Measurements from ENCODE around the gene MACROD2.

Gene MACROD2

DNA sequence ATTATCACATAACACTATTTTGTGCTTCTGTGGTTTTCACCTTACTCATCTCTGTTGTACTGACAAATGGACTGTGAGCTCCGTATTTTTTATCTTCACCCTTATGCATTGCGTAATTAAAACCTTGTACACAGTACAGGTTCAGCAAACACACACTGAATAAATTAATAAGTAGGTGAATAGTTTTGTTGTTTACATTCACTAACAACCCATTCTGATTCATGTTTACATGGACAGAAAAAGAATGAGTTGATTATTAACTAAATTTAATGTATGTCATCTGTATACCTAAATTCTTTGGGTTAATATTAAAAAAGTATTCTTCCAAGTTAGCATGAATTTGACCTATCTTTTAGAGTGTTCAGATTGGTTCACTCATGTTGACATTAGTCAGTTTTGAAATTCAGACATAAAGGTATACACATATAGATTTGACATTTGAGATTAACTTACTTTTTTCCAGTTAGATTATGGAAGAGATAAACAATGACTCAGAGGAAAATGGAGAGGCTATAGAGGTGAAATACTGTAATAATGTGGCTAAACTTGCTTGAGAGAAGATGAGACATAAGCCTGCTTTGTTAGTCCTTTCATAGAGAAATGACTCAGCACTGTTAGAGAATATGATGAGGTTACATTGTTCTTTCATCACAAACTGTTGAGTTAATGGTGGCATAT is 883.8 kb downstream of the MACROD2 start:
- Histone ChIP-seq H3K4me1 (no peaks in the 10 kb centered on the region), H3K9me3 (no peaks in the 10 kb centered on the region), H3K27me3 (ENCODE audit: low read depth) (no peaks in the 10 kb centered on the region), H3K36me3 (replicated peaks) (no peaks in the 10 kb centered on the region), H3K4me3 (no peak overlapping the region)
- in situ Hi-C loops (cut with MboI; ENCODE audit: low sequenced_read_pairs): no loop called here
- DNase-seq (ENCODE audit: low spot score in 2 of 2): no peak

- no peak overlapping the region for H3K4me3 ChIP-seq
- no peaks in the 10 kb centered on the region for H3K36me3 ChIP-seq (replicated peaks)
- no peak for DNase-seq (ENCODE audit: low spot score in 2 of 2)
- in situ Hi-C loops (cut with MboI; ENCODE audit: low sequenced_read_pairs): no loop called here
- H3K27me3 ChIP-seq (ENCODE audit: low read depth): no peaks in the 10 kb centered on the region
- no peaks in the 10 kb centered on the region for H3K9me3 ChIP-seq
- H3K4me1 ChIP-seq: no peaks in the 10 kb centered on the region
Measured at GRCh38 chr20:14879839-14880238, 884.5 kb downstream of the MACROD2 start.

DNA sequence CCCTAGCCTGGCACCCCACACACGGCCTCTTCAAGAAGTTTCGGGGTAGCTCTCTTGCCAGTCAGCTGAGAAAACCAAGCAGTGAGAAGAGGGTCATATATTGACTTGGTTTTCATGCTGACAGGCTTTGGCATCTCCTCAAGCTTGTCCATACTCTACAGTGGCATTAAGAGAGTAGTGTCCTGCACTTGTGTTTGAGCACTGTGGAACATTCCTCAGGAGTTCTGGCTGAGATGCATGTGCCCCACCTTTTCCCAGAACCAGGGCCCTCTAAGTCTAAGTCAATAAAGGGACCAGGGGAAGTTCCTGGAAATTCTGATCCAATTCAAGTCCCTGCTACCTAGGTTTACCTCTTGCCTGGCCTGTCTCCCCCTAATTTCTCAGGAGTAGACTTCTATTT is 886.2 kb downstream of the MACROD2 start:
- H3K9me3 ChIP-seq: no peaks in the 10 kb centered on the region
- no peaks in the 10 kb centered on the region for H3K36me3 ChIP-seq (replicated peaks)
- no peaks in the 10 kb centered on the region for H3K27me3 ChIP-seq (ENCODE audit: low read depth)
- in situ Hi-C loops (cut with MboI; ENCODE audit: low sequenced_read_pairs): no loop called here
- no peak overlapping the region for H3K4me3 ChIP-seq
- DNase-seq (ENCODE audit: low spot score in 2 of 2): no peak
- no peaks in the 10 kb centered on the region for H3K4me1 ChIP-seq

DNA sequence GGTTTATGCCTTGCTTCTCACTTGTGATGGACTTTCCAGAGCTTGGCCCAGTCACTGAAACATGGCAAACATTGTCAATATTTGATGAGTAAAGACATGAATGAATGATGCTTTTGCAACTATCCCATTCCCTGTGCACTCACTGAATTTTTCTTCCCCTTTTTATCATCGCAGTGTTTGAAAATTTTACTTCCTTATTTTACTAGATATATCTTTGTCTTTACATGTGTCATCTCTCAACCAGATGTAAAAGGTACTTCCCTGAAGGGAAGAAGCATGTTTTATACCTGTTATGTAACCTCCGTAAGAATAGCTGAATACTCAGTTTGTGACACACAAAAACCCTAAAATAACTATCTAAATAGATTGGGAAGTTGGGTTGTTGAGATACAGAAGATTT is 886.8 kb downstream of the MACROD2 start:
- Histone ChIP-seq H3K27me3 (ENCODE audit: low read depth) (no peaks in the 10 kb centered on the region), H3K4me3 (no peak overlapping the region), H3K4me1 (no peaks in the 10 kb centered on the region), H3K36me3 (replicated peaks) (no peaks in the 10 kb centered on the region), H3K9me3 (no peaks in the 10 kb centered on the region)
- in situ Hi-C loops (cut with MboI; ENCODE audit: low sequenced_read_pairs): no loop called here
- no peak for DNase-seq (ENCODE audit: low spot score in 2 of 2)

GRCh38 chr20:14882846-14883245 is 887.5 kb downstream of the MACROD2 start:
- in situ Hi-C loops (cut with MboI; ENCODE audit: low sequenced_read_pairs): no loop called here
- no peak overlapping the region for H3K4me3 ChIP-seq
- H3K4me1 ChIP-seq: no peaks in the 10 kb centered on the region
- no peaks in the 10 kb centered on the region for H3K9me3 ChIP-seq
- H3K36me3 ChIP-seq (replicated peaks): no peaks in the 10 kb centered on the region
- no peak for DNase-seq (ENCODE audit: low spot score in 2 of 2)
- H3K27me3 ChIP-seq (ENCODE audit: low read depth): no peaks in the 10 kb centered on the region

DNA sequence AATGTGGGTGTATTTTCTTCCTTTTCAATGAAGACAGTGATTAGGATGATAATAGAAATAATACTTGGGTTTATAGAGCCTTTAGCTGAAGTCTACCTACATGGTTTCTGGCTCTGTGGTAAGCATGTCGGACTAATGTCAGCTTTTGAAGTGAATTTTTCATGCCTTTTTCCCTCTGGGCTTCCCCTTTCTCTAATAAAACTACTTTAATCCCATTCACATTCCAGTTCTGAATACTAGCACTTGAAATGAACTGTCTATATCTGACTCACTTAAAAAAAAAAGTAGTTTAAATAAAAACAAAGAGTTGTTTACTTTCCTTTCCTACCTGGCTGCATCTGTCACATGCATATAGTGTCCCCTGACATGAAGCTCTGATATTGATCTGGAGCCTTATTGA is 888.0 kb downstream of the MACROD2 start:
- Histone ChIP-seq H3K9me3 (no peaks in the 10 kb centered on the region), H3K4me3 (no peak overlapping the region), H3K27me3 (ENCODE audit: low read depth) (no peaks in the 10 kb centered on the region), H3K4me1 (no peaks in the 10 kb centered on the region), H3K36me3 (replicated peaks) (no peaks in the 10 kb centered on the region)
- in situ Hi-C loops (cut with MboI; ENCODE audit: low sequenced_read_pairs): no loop called here
- no peak for DNase-seq (ENCODE audit: low spot score in 2 of 2)

DNA sequence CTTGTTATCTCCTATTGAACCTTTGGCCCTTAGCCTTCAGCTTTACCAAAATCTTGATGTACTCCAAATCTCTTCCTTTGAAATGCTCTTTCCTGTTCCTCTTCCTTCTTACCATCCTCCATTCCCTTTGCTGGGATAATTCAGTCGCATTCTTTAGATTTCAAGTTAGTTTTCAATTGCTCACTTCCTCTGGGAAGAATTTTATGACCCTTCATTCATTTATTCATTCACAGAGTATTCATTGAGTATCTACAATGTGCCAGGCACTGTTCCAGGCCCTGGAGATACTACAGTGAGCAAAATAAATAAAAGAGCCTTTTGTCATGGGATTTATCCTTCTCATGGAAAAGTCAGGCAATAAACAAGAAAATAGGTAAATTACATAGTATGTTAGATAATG is 890.3 kb downstream of the MACROD2 start:
- Histone ChIP-seq H3K4me1 (no peaks in the 10 kb centered on the region), H3K9me3 (no peaks in the 10 kb centered on the region), H3K4me3 (no peak overlapping the region), H3K36me3 (replicated peaks) (no peaks in the 10 kb centered on the region), H3K27me3 (ENCODE audit: low read depth) (no peaks in the 10 kb centered on the region)
- in situ Hi-C loops (cut with MboI; ENCODE audit: low sequenced_read_pairs): no loop called here
- no peak for DNase-seq (ENCODE audit: low spot score in 2 of 2)

DNA sequence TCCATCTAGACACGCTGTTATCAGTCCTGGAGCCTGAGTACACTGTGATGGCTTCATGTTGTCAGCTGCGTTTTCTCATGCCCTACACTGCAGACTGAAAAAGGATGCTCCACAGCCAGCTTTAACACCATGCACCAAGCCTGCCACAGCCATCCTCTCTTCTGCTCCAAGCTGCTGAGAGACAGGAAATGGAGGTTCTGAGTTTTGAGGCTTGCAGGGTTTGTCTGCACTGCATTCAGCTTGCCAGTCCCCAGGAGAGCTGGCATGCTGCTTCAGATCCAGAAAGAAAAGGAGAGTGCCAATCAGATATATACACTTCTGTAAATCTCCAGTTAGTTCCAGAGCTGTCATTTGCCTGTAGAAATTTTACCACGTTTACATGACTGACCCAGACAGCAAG is 892.8 kb downstream of the MACROD2 start:
- no peaks in the 10 kb centered on the region for H3K9me3 ChIP-seq
- no peaks in the 10 kb centered on the region for H3K36me3 ChIP-seq (replicated peaks)
- no peak overlapping the region for H3K4me3 ChIP-seq
- DNase-seq (ENCODE audit: low spot score in 2 of 2): no peak
- H3K27me3 ChIP-seq (ENCODE audit: low read depth): no peaks in the 10 kb centered on the region
- no peaks in the 10 kb centered on the region for H3K4me1 ChIP-seq
- in situ Hi-C loops (cut with MboI; ENCODE audit: low sequenced_read_pairs): no loop called here

DNA sequence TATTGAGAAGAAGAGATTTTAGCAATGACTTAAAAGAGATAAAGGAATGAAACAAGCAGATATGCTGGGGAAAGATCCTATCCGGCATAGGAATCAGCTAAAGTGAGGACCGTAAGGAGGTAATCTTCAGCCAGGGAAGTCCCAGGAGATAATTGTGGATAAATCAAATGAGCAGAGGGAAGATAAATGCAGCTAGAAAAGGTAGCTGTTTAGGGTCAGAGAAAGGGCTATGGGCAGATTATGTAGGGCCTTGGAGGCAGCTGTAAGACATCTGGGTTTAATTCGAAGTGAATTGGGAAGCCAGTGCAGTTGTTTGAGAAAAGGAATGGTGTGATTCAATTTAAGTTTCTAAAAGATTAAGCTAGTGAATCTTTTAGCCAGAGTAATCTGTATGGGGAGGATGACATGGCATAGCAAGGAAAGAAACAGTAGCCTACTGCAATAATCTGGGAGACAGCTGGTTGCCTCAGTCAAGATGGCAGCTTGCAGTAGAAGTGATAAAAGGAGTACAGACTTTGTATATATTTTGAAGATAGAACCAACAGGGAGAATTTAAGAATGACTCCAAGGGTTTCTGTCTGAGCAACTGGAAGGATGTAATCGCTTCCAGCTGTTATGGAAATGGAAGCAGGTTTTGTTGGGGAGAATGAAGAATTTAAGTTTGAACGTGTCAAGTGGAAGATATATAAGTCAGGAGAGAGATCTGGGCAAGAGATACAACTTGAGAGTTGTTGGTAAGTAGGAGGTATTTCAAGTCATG is 894.4 kb downstream of the MACROD2 start:
- no peak overlapping the region for H3K4me3 ChIP-seq
- H3K27me3 ChIP-seq (ENCODE audit: low read depth): no peaks in the 10 kb centered on the region
- in situ Hi-C loops (cut with MboI; ENCODE audit: low sequenced_read_pairs): no loop called here
- no peak for DNase-seq (ENCODE audit: low spot score in 2 of 2)
- no peaks in the 10 kb centered on the region for H3K36me3 ChIP-seq (replicated peaks)
- H3K9me3 ChIP-seq: no peaks in the 10 kb centered on the region
- H3K4me1 ChIP-seq: no peaks in the 10 kb centered on the region

GRCh38 chr20:14890713-14891112 is 895.4 kb downstream of the MACROD2 start:
- in situ Hi-C loops (cut with MboI; ENCODE audit: low sequenced_read_pairs): no loop called here
- H3K27me3 ChIP-seq (ENCODE audit: low read depth): no peaks in the 10 kb centered on the region
- no peak overlapping the region for H3K4me3 ChIP-seq
- no peak for DNase-seq (ENCODE audit: low spot score in 2 of 2)
- H3K9me3 ChIP-seq: no peaks in the 10 kb centered on the region
- no peaks in the 10 kb centered on the region for H3K4me1 ChIP-seq
- H3K36me3 ChIP-seq (replicated peaks): no peaks in the 10 kb centered on the region

DNA sequence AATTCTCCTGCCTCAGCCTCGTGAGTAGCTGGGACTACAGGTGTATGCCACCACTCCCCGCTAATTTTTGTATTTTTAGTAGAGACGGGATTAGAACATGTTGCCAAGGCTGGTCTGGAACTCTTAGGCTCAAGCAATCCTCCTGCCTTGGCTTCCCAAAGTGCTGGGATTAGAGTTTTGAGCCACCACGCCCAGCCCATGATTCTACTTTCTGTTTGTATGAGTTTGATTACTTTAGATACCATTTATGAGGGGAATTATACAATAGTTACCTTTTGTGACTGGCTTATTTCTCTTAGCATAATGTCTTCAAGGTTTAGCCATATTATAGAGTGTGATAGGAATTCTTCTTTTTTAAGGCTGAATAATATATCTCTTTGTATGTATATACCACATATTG is 897.5 kb downstream of the MACROD2 start:
- no peak for DNase-seq (ENCODE audit: low spot score in 2 of 2)
- Histone ChIP-seq H3K9me3 (no peaks in the 10 kb centered on the region), H3K4me1 (no peaks in the 10 kb centered on the region), H3K27me3 (ENCODE audit: low read depth) (no peaks in the 10 kb centered on the region), H3K36me3 (replicated peaks) (no peaks in the 10 kb centered on the region), H3K4me3 (no peak overlapping the region)
- in situ Hi-C loops (cut with MboI; ENCODE audit: low sequenced_read_pairs): no loop called here

- no peak for DNase-seq (ENCODE audit: low spot score in 2 of 2)
- Histone ChIP-seq H3K4me1 (no peaks in the 10 kb centered on the region), H3K4me3 (no peak overlapping the region), H3K27me3 (ENCODE audit: low read depth) (no peaks in the 10 kb centered on the region), H3K36me3 (replicated peaks) (no peaks in the 10 kb centered on the region), H3K9me3 (no peaks in the 10 kb centered on the region)
- in situ Hi-C loops (cut with MboI; ENCODE audit: low sequenced_read_pairs): no loop called here
Measured at GRCh38 chr20:14896569-14896968, 901.3 kb downstream of the MACROD2 start.

DNA sequence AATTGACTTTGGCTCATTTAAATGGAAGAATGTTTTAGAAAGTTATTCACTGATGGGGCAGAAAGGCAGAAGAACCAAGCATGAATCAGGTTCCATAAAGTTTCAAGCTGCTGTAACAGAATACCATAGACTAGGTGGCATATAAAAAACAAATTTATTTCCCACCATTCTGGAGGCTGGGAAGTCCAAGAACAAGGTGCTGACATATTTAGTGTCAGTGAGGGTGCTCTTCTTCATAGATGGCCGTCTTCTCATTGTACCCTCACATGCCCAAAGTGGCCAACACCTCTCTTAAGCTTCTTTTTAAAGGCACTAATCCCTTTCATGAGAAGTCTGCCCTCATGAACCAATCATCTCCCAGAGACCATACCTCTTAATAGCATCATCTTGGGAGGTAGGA is 902.3 kb downstream of the MACROD2 start:
- no peak overlapping the region for H3K4me3 ChIP-seq
- no peaks in the 10 kb centered on the region for H3K9me3 ChIP-seq
- no peak for DNase-seq (ENCODE audit: low spot score in 2 of 2)
- in situ Hi-C loops (cut with MboI; ENCODE audit: low sequenced_read_pairs): no loop called here
- H3K4me1 ChIP-seq: no peaks in the 10 kb centered on the region
- H3K27me3 ChIP-seq (ENCODE audit: low read depth): no peaks in the 10 kb centered on the region
- no peaks in the 10 kb centered on the region for H3K36me3 ChIP-seq (replicated peaks)

DNA sequence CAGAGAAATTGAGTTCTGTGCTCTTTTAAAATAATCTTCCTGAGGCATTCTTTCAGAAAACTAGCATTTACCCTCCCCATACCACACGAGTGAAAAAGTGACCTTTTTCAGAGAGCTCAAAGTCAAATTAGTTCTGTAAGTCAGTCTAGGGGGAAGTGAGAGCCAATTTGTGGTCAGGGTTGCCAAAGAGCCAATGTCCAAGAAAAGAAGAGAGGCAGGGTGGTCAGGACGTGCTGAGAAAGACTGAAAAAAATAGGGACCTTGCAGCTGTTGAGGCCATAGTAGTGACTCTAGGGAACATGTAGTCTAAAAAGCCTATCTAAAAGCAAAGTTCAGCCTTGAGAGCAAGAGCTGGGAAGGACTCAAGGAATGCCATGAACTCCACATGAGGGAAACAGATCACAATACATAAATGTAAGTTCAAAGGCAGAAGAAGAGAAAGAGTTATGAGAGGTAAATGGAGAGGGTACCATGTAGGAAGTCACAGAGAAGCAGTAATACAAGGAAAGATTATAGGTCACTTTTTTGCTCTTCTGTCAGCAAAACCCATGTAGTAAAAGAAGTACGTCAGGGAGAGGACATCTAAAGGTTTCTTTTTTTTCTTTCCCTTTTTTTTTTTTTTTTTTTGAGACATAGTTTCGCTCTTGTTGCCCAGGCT is 907.2 kb downstream of the MACROD2 start:
- Histone ChIP-seq H3K27me3 (ENCODE audit: low read depth) (no peaks in the 10 kb centered on the region), H3K4me1 (no peaks in the 10 kb centered on the region), H3K4me3 (no peak overlapping the region), H3K9me3 (no peaks in the 10 kb centered on the region), H3K36me3 (replicated peaks) (no peaks in the 10 kb centered on the region)
- in situ Hi-C loops (cut with MboI; ENCODE audit: low sequenced_read_pairs): no loop called here
- no peak for DNase-seq (ENCODE audit: low spot score in 2 of 2)

All from HAP-1 (cell line).